NCI-H2081 (cell line): ENCODE results near the gene PLAC8L1.
"Not testable (repeated sequence)": the region's sequence is repeated elsewhere in the genome, so short reads cannot be mapped to it uniquely, and the experiment has no call there.

Source experiments
- DNase-seq, 2 experiments: peaks; one replicate each; lab custom pipeline; 2025; lab: John Stamatoyannopoulos, UW

The PLAC8L1 gene, protein sequence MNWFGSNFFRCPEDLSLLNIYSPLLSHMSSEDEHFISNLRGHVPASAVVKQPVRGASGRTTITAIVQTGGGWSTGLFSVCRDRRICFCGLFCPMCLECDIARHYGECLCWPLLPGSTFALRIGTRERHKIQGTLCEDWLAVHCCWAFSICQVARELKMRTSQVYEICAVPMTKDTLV

GRCh38 chr5:146105477-146105876, at the start of gene PLAC8L1:
Gene PLAC8L1, minus strand, starts transcription at chr5:146105577. Its CDS starts 1,266 bp downstream, at chr5:146104311.
- no peak for DNase-seq

DNA sequence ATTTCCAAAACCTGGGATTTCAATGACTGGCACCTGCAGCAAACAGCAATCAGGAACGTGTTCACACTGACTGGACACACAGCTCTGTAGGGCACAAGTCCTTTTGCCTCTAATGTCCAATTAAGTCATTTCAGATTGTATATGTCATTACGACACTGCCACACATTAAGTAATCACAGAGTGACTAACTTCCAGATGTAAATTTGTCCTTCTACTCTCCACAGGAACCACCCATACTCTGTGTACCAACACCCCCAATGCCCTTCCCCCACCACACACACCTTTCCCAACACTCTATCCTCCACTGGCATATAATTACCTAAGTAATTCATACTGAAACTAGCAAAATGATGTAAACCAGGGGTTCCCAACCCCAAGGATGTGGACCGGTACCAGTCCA, 46.6 kb upstream of the PLAC8L1 start:
- DNase-seq = no peak

DNA sequence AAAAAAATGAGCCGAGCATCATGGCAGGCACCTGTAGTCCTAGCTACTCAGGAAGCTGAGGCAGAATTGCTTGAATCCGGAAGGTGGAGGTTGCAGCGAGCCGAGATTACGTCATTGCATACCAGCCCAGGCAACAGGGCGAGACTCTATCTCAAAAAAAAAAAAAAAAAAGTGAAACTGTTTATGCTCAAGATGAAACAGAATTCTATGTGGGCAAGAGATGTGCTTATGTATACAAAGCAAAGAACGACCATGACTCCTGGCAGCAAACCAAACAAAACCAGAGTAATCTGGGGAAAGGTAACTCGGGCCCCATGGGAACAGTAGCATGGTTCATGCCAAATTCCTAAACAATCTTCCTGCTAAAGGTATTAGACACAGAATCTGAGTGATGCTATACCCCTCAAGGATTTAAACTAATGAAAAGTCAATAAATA, 32.6 kb upstream of the PLAC8L1 start:
- DNase-seq = no peak

- DNase-seq = peak in 1 of 2 experiments; percentile 11
These were observed 25.2 kb upstream of the PLAC8L1 start for GRCh38 chr5:146130440-146131045.

DNA sequence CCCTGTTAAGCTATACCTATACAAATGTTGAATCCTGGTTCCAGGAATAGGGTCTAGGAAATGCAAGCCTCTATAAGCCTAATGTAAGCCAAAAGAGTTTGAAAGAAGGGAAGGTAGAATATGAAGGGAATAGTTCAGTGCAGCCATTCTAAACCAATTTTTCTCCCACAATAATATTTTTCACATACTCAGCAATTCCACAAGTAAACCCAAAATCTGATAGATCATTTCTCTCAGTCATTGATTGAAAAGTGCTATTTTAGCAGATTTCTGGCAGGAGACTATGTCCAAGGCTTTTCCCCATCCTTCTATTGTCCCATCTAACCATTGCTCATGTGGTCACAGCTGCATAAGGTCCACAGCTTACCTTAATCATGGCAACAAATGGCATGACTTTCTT, 20.7 kb upstream of the PLAC8L1 start:
- DNase-seq = no peak

DNA sequence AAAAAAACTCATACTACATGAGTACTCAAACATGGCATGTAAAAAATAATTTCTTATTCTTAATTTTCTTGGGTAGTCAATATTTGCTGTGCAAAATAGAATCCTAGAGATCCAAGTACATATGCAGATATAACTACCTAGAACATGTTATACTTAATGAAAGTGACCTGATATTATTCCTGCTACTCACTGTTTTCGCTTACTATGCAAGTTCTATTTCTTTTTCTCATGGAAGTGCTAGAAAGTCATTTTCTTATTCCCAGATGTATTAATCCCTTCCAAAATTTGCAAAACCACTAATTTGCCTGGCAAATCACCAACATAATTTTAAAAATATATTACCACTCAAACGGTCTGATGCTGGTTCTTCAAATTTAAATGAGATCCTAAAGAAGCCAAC, 19.2 kb upstream of the PLAC8L1 start:
- DNase-seq = no peak

- not testable (repeated sequence) for DNase-seq
These were observed 16.1 kb upstream of the PLAC8L1 start for GRCh38 chr5:146121451-146121850.

- DNase-seq = no peak
These were observed 12.9 kb upstream of the PLAC8L1 start for GRCh38 chr5:146118322-146118721.

DNA sequence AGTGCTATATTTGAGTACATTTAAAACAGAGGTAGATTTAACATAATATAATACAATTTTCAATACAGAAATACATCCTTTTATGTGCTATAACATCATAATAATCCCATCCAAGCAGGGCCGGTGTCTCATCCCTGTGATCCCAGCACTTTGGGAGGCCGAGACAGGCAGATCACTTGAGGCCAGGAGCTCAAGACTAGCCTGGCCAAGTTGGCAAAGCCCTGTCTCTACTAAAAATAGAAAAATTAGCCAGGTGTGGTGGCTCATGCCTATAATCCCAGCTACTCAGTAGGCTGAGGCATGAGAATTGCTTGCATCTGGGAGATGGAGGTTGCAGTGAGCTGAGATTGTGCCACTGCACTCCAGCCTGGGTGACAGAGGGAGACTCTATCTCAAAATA, 11.8 kb upstream of the PLAC8L1 start:
- not testable (repeated sequence) for DNase-seq

DNA sequence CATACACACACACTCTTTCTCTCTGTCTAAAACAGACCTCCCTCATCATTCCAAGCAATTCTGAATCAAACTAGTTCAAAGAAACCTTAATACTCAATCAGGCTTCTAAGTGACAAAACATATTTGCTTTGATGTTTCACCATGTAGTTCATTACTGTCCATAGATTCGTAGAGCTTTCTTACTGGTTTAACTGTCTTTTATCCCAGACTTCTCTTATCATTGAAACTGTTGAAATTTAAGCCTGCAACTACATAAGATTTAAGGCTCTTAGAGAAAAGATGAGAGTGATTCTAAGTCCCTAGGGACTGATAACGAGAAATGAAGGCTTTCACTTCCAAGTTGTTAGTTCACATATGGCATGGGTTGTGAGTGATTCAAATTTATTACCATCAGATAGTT, 11.0 kb upstream of the PLAC8L1 start:
- no peak for DNase-seq

DNA sequence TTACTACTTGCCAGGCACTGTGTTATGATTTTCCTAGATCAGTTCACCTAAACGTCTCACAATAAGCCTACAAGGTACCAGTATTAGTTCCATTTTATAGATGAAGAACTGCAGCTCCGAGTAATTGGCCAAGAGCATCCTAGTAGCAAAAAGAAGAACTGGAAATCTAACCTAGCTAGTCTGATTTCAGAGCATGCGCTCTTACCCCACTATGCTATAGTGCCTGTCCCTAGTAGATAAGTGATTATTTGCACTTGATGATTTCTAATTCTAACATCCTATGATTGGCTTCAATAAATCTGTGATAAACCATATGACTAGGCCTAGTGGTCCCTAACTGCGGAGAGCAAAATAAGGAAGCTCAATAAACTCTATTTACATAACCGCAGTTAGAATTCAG, 7.1 kb upstream of the PLAC8L1 start:
- DNase-seq = no peak

DNA sequence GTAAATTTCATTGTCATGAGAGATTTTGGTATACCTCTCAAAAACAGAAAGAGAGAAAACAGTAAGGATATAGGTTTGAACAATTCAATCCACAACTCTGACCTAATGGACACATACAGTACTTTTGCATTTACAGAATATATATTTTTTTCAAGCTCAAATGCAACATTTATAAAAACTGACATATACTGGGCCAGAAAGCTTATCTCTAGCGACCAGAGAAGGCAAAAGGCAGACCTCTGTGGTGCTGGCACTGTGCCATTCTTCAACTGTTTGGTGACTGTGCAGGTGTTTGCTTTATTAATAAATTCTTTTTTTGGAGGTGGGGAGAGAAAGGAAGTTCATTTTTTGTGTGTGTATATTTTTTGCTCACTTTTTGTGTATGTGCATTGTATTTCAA, 6.0 kb upstream of the PLAC8L1 start:
- no peak for DNase-seq

GRCh38 chr5:146109379-146109778, 4.0 kb upstream of the PLAC8L1 start:
- no peak for DNase-seq

GRCh38 chr5:146108870-146109269, 3.5 kb upstream of the PLAC8L1 start:
- DNase-seq = not testable (repeated sequence)

- DNase-seq = no peak
These were observed 2.5 kb upstream of the PLAC8L1 start for GRCh38 chr5:146107901-146108300.

DNA sequence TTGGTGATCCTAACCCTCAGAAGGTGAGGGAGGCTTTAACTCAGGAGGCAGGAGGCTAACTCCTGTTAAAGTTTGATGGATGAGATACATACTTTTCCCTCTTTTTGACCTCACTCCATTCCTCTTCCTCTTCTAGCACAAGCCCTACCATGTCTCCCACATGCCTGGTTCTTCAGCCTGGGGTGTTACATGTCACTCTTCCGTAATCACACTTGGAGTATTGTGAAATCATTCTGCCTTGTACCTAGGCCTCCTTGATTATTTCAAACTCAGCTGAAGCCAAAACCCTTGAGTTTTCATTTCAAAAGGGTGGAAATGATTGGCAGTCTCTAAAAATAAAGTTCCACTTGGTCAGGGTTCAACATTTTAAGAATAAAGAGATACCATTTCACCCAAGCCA, 1.8 kb downstream of the PLAC8L1 start:
- DNase-seq = no peak

DNA sequence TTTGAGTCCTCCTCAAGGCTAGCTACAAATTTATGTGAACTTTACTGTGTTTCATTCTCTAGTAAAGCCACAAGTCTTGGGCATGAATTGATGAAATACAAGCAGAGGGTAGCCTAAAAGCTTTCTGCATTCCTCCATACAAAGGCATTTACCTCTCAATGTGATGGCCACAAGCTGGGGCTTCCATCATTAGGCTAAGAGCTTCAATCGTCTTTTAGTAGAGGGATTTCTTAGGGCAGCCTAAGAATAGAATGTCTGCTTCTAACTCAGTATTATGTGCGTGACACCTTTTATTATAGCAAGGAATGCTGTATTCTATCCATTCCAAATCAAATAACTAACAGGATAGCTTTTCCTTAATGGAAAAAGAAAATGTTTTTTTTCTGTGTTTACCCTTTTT, 3.7 kb downstream of the PLAC8L1 start:
- no peak for DNase-seq

DNA sequence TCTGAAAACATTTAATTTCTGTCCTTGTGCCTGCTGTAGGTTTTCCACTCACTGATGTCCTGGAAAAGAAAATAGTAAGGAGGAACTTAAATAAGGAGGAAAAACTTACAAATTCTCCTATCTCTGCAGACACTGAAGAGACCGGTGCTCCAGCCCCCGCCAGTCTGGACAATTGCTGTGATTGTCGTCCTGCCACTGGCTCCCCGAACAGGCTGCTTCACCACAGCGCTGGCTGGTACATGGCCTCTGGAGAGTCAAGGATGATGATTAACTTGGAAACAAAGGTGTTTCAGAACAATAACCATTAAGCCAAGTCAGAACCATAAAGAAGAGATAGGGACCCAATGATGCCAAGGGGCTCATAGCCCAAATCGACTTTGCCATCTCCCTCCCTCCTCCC, 7.3 kb downstream of the PLAC8L1 start:
- DNase-seq = no peak

DNA sequence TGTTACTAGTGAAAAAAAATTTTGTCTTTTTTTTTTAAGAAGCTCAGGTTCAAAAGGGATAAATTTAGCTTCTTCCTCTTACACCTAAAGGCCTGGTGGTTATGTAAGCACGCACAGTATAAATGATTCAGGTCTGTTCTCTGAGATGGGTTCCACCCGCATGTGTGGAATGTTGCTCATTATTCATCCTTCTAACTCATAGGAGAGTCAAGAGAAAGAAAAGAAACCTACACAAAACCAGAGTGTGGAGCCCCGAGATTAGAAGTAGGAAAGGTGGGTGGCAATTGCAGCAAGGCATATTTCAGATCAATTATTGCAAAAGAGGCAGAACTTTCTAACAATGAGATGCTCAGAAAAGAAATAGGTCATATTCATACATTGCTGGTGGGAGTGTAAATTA, 13.5 kb downstream of the PLAC8L1 start:
- no peak for DNase-seq

DNA sequence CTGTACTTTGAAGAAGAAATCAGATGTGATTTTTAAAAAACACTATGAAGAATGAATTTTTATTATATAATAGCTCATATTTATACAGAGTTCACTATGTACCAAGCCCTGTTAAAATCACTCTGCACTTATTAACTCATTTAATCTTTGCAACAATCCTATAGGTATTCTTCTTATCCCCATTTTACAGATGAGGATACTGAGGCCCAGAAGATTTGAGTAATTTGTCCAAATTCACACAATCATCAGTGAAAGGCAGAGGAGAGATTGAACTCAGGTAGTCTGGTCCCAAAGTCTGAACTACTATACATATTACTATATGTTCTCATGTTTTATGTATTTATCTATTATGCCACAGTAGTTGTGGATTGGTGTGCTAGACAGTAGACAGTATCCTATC, 16.1 kb downstream of the PLAC8L1 start:
- DNase-seq = no peak

DNA sequence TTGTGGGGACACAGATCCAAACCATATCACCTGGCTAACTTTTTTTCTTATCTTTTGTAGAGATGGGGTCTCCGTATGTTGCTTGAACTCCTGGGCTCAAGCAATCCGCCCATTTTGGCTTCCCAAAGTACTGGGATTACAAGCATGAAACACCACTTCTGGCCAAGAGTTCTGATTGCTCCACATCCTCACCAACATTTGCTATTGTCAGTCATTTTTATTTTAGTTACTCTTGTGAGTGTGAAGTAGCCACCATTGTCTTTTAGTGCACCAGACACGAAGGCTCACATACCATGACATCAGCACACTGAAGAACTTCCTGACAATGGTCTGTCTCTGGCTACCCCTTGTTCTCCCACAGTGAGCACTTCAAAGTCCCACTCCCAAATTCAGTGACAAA, 17.3 kb downstream of the PLAC8L1 start:
- no peak for DNase-seq

- DNase-seq = no peak
These were observed 21.0 kb downstream of the PLAC8L1 start for GRCh38 chr5:146084376-146084775.

GRCh38 chr5:146082798-146083197, 22.6 kb downstream of the PLAC8L1 start:
- no peak for DNase-seq

DNA sequence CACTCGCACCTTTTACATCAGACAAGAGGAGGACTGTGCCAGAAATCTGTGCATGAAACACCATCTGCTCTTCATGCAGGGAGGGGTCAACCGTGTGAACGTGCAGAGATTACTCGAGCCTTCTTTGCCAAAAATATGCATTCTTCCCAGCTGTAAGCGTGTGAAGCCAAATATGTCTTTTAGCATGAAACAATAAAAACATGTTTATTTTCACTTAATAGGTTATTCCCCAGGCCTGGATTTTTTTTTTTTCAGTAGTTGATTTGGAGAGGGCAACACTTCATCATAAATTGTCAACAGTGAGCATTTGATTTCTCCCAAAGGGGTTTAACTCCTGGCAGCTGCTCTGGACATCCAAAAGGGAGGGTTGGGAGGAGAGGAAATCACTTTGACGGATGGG, 23.8 kb downstream of the PLAC8L1 start:
- DNase-seq = no peak
